Neuron (in vitro differentiated cells): Measurements from ENCODE around the gene ARSG.

Source experiments
- H2AFZ ChIP-seq: one replicate; pipeline ENCODE4 v1.6.1; 2013; ENCODE audit warnings: low read depth, mild to moderate bottlenecking, inconsistent platforms, low read length, moderate library complexity
- H3K27me3 ChIP-seq: one replicate; pipeline ENCODE4 v1.6.1; 2013; ENCODE audit warnings: low read length; ENCODE audit not compliant: insufficient read depth
- H3K36me3 ChIP-seq: one replicate; pipeline ENCODE4 v1.6.1; 2013; ENCODE audit warnings: low read length; ENCODE audit not compliant: insufficient read depth
- H3K4me1 ChIP-seq: one replicate; pipeline ENCODE4 v1.6.1; 2013; ENCODE audit warnings: low read length; ENCODE audit not compliant: insufficient read depth
- H3K4me3 ChIP-seq: 2 replicates; pipeline ENCODE4 v1.5.1; 2013; ENCODE audit warnings: mild to moderate bottlenecking, low read length, moderate library complexity
- H3K9me3 ChIP-seq: one replicate; pipeline ENCODE4 v1.6.1; 2013; ENCODE audit warnings: low read length

Gene ARSG

GRCh38 chr17:68458260-68459036 lies 167.2 kb downstream of the ARSG start:
- peaks cover 36% of the 10 kb centered on the region for H3K4me1 ChIP-seq
- peak overlapping the region; percentile 53 for H3K4me3 ChIP-seq
- H3K36me3 ChIP-seq, result no peaks in the 10 kb centered on the region
- no peaks in the 10 kb centered on the region for H3K27me3 ChIP-seq
- H2AFZ ChIP-seq, result peak overlapping the region; percentile 37
- no peaks in the 10 kb centered on the region for H3K9me3 ChIP-seq

GRCh38 chr17:68459037-68459639 lies 167.8 kb downstream of the ARSG start:
- Histone ChIP-seq H3K36me3 (no peaks in the 10 kb centered on the region), H3K4me3 (no peak overlapping the region), H3K9me3 (no peaks in the 10 kb centered on the region), H3K27me3 (no peaks in the 10 kb centered on the region), H2AFZ (no peak overlapping the region), H3K4me1 (peaks cover 36% of the 10 kb centered on the region)

GRCh38 chr17:68460146-68460545 lies 168.9 kb downstream of the ARSG start:
- Histone ChIP-seq H3K27me3 (no peaks in the 10 kb centered on the region), H3K4me1 (peaks cover 36% of the 10 kb centered on the region), H3K36me3 (no peaks in the 10 kb centered on the region), H3K4me3 (no peak overlapping the region), H2AFZ (no peak overlapping the region), H3K9me3 (no peaks in the 10 kb centered on the region)

GRCh38 chr17:68460715-68461114 lies 169.4 kb downstream of the ARSG start:
- Histone ChIP-seq H2AFZ (no peak overlapping the region), H3K27me3 (no peaks in the 10 kb centered on the region), H3K36me3 (no peaks in the 10 kb centered on the region), H3K4me3 (no peak overlapping the region), H3K9me3 (no peaks in the 10 kb centered on the region), H3K4me1 (peaks cover 33% of the 10 kb centered on the region)

GRCh38 chr17:68461122-68461539 lies 169.8 kb downstream of the ARSG start:
- H3K9me3 ChIP-seq, result no peaks in the 10 kb centered on the region
- H3K36me3 ChIP-seq, result no peaks in the 10 kb centered on the region
- peaks cover 29% of the 10 kb centered on the region for H3K4me1 ChIP-seq
- H3K27me3 ChIP-seq, result no peaks in the 10 kb centered on the region
- no peak overlapping the region for H3K4me3 ChIP-seq
- no peak overlapping the region for H2AFZ ChIP-seq

- no peaks in the 10 kb centered on the region for H3K9me3 ChIP-seq
- H3K4me1 ChIP-seq, result peaks cover 26% of the 10 kb centered on the region
- no peaks in the 10 kb centered on the region for H3K36me3 ChIP-seq
- no peak overlapping the region for H3K4me3 ChIP-seq
- H3K27me3 ChIP-seq, result no peaks in the 10 kb centered on the region
- H2AFZ ChIP-seq, result no peak overlapping the region
These were observed 170.3 kb downstream of the ARSG start for GRCh38 chr17:68461589-68461988.

- Histone ChIP-seq H3K9me3 (no peaks in the 10 kb centered on the region), H3K27me3 (no peaks in the 10 kb centered on the region), H3K4me1 (peaks cover 26% of the 10 kb centered on the region), H2AFZ (no peak overlapping the region), H3K4me3 (no peak overlapping the region), H3K36me3 (no peaks in the 10 kb centered on the region)
These were observed 171.3 kb downstream of the ARSG start for GRCh38 chr17:68462381-68463210.

- Histone ChIP-seq H3K4me3 (no peak overlapping the region), H3K27me3 (no peaks in the 10 kb centered on the region), H3K36me3 (no peaks in the 10 kb centered on the region), H3K9me3 (no peaks in the 10 kb centered on the region), H3K4me1 (peaks cover 22% of the 10 kb centered on the region), H2AFZ (no peak overlapping the region)
These were observed 172.1 kb downstream of the ARSG start for GRCh38 chr17:68463211-68464019.

- no peaks in the 10 kb centered on the region for H3K9me3 ChIP-seq
- no peaks in the 10 kb centered on the region for H3K27me3 ChIP-seq
- no peak overlapping the region for H3K4me3 ChIP-seq
These were observed 177.0 kb downstream of the ARSG start for GRCh38 chr17:68468334-68468733.

GRCh38 chr17:68468788-68469187 lies 177.5 kb downstream of the ARSG start:
- no peaks in the 10 kb centered on the region for H3K27me3 ChIP-seq
- H2AFZ ChIP-seq, result no peak overlapping the region
- H3K9me3 ChIP-seq, result no peaks in the 10 kb centered on the region
- H3K4me1 ChIP-seq, result no peaks in the 10 kb centered on the region
- no peak overlapping the region for H3K4me3 ChIP-seq
- no peaks in the 10 kb centered on the region for H3K36me3 ChIP-seq

More at GRCh38 chr17:68468334-68468733, 177.0 kb downstream of the ARSG start:
- H3K4me1 ChIP-seq, result no peaks in the 10 kb centered on the region
- H2AFZ ChIP-seq, result no peak overlapping the region
- no peaks in the 10 kb centered on the region for H3K36me3 ChIP-seq
